WTC11 (cell line): ENCODE results near the gene HIC1. TPM values are rescaled to one million over a fixed set of nuclear protein-coding genes. Genes with fewer than 3 reads are reported as not detected.

ENCODE experiments used
- ATAC-seq: fragments of 200-7000 bp; cut with Tn5 transposase; 2 replicates; pipeline ENCODE4 v1.10.0; 2021; ENCODE audit warnings: mild to moderate bottlenecking, moderate library complexity
- CTCF ChIA-PET: fragments of 300-600 bp; sonication (Branson Sonifier 250); formaldehyde crosslinking; loops from one replicate; lab custom pipeline; 2021; ENCODE audit warnings: antibody characterized with exemption; lab: Charles Lee
- POLR2A ChIA-PET: fragments of 350-600 bp; sonication (Branson Sonifier 250); formaldehyde crosslinking; loops from one replicate; lab custom pipeline; 2021; ENCODE audit warnings: antibody characterized with exemption; lab: Charles Lee
- DNase-seq: peaks from one replicate; pipeline ENCODE4 v3.0.0; 2021; ENCODE audit warnings: low spot score
- H3K27ac Mint-ChIP-seq: 2 replicates; pipeline ENCODE4 v1.8.0; 2021; ENCODE audit warnings: mixed read lengths
- H3K27me3 Mint-ChIP-seq: 2 replicates; pipeline ENCODE4 v1.8.0; 2021; ENCODE audit warnings: low read depth, mild to moderate bottlenecking, moderate library complexity, mixed read lengths
- H3K36me3 Mint-ChIP-seq: 2 replicates; pipeline ENCODE4 v1.8.0; 2021; ENCODE audit warnings: mixed read lengths
- H3K4me1 Mint-ChIP-seq: 2 replicates; pipeline ENCODE4 v1.8.0; 2022; ENCODE audit warnings: mixed read lengths
- H3K4me3 Mint-ChIP-seq: 2 replicates; pipeline ENCODE4 v1.8.0; 2021; ENCODE audit warnings: mild to moderate bottlenecking, moderate library complexity, mixed read lengths
- H3K9me3 Mint-ChIP-seq: 2 replicates; pipeline ENCODE4 v1.8.0; 2021; ENCODE audit warnings: mixed read lengths
- ARID4B ChIP-seq: sonication (generic); formaldehyde crosslinking; IDR thresholded peaks from 2 replicates; pipeline ENCODE4 v1.8.0; 2023; ENCODE audit warnings: missing genetic modification reagents, mild to moderate bottlenecking, borderline replicate concordance
- ATF2 ChIP-seq: sonication (generic); formaldehyde crosslinking; IDR thresholded peaks from 2 replicates; pipeline ENCODE4 v1.8.1; 2022; ENCODE audit warnings: low read depth, missing genetic modification reagents, borderline replicate concordance
- ELF4 ChIP-seq: sonication (generic); formaldehyde crosslinking; IDR thresholded peaks from 2 replicates; pipeline ENCODE4 v1.8.1; 2022; ENCODE audit warnings: low read depth, mild to moderate bottlenecking, moderate library complexity, missing genetic modification reagents
- EMX1 ChIP-seq: fragments of 250-450 bp; sonication (Bioruptor Pico); IDR thresholded peaks from 2 replicates; pipeline ENCODE4 v1.8.0; 2021; ENCODE audit warnings: mild to moderate bottlenecking
- FOXP1 ChIP-seq: sonication (generic); formaldehyde crosslinking; IDR thresholded peaks from 2 replicates; pipeline ENCODE4 v1.8.0; 2022; ENCODE audit warnings: missing genetic modification reagents, mild to moderate bottlenecking, moderate library complexity, borderline replicate concordance
- HMGXB4 ChIP-seq: sonication (generic); formaldehyde crosslinking; IDR thresholded peaks from 2 replicates; pipeline ENCODE4 v1.8.1; 2023; ENCODE audit warnings: mild to moderate bottlenecking, moderate library complexity, missing genetic modification reagents
- NFATC4 ChIP-seq: fragments of 250-450 bp; sonication (Bioruptor Pico); IDR thresholded peaks from 2 replicates; pipeline ENCODE4 v1.9.0; 2021; ENCODE audit warnings: mild to moderate bottlenecking
- RORB ChIP-seq: fragments of 250-450 bp; sonication (Bioruptor Pico); IDR thresholded peaks from 2 replicates; pipeline ENCODE4 v1.9.0; 2021; ENCODE audit warnings: mild to moderate bottlenecking
- SP1 ChIP-seq: sonication (generic); formaldehyde crosslinking; conservative IDR thresholded peaks from 2 replicates; pipeline ENCODE4 v1.8.1; 2022; ENCODE audit warnings: missing genetic modification reagents
- ZBTB21 ChIP-seq: sonication (generic); formaldehyde crosslinking; IDR thresholded peaks from 2 replicates; pipeline ENCODE4 v1.8.1; 2023; ENCODE audit warnings: mild to moderate bottlenecking, missing genetic modification reagents, borderline replicate concordance
- ZNF138 ChIP-seq: sonication (generic); formaldehyde crosslinking; conservative IDR thresholded peaks from 2 replicates; pipeline ENCODE4 v1.8.1; 2022; ENCODE audit warnings: mild to moderate bottlenecking, moderate library complexity, missing genetic modification reagents
- ZNF416 ChIP-seq: fragments of 250-450 bp; sonication (Bioruptor Pico); IDR thresholded peaks from 2 replicates; pipeline ENCODE4 v1.9.0; 2021; ENCODE audit warnings: mild to moderate bottlenecking, inconsistent platforms
- ZNF423 ChIP-seq: fragments of 250-450 bp; sonication (Bioruptor Pico); IDR thresholded peaks from 2 replicates; pipeline ENCODE4 v2.1.2; 2022; ENCODE audit warnings: mild to moderate bottlenecking, moderate library complexity
- ZNF671 ChIP-seq: fragments of 250-450 bp; sonication (Bioruptor Pico); IDR thresholded peaks from 2 replicates; pipeline ENCODE4 v1.8.0; 2021; ENCODE audit warnings: mild to moderate bottlenecking
- total RNA-seq: library from RNA; stranded (reverse); gene quantifications from 3 replicates; pipeline ENCODE4 v1.2.3, GENCODE V29; 2021
- TF ChIP-seq, protein P1 (sequence below): fragments of 250-450 bp; sonication (Bioruptor Pico); IDR thresholded peaks from 2 replicates; pipeline ENCODE4 v1.9.0; 2021; ENCODE audit warnings: mild to moderate bottlenecking
- TF ChIP-seq, protein P2 (sequence below): fragments of 250-450 bp; sonication (Bioruptor Pico); IDR thresholded peaks from 2 replicates; pipeline ENCODE4 v2.1.2; 2022; ENCODE audit warnings: mild to moderate bottlenecking, moderate library complexity
- TF ChIP-seq, protein P3 (sequence below): fragments of 200-600 bp; IDR thresholded peaks from 2 replicates; pipeline ENCODE4 v1.8.0; 2022; ENCODE audit warnings: antibody characterized with exemption
- TF ChIP-seq, protein P4 (sequence below): sonication (generic); formaldehyde crosslinking; IDR thresholded peaks from 2 replicates; pipeline ENCODE4 v1.8.0; 2022; ENCODE audit warnings: mild to moderate bottlenecking, missing genetic modification reagents
- TF ChIP-seq, protein P5 (sequence below): fragments of 250-450 bp; sonication (Bioruptor Pico); IDR thresholded peaks from 2 replicates; pipeline ENCODE4 v1.9.0; 2021; ENCODE audit warnings: moderate library complexity, mild to moderate bottlenecking, inconsistent platforms, borderline replicate concordance

HIC1 gene
- total RNA-seq, 1 experiment from 2014 or later, result 0.37 TPM

DNA sequence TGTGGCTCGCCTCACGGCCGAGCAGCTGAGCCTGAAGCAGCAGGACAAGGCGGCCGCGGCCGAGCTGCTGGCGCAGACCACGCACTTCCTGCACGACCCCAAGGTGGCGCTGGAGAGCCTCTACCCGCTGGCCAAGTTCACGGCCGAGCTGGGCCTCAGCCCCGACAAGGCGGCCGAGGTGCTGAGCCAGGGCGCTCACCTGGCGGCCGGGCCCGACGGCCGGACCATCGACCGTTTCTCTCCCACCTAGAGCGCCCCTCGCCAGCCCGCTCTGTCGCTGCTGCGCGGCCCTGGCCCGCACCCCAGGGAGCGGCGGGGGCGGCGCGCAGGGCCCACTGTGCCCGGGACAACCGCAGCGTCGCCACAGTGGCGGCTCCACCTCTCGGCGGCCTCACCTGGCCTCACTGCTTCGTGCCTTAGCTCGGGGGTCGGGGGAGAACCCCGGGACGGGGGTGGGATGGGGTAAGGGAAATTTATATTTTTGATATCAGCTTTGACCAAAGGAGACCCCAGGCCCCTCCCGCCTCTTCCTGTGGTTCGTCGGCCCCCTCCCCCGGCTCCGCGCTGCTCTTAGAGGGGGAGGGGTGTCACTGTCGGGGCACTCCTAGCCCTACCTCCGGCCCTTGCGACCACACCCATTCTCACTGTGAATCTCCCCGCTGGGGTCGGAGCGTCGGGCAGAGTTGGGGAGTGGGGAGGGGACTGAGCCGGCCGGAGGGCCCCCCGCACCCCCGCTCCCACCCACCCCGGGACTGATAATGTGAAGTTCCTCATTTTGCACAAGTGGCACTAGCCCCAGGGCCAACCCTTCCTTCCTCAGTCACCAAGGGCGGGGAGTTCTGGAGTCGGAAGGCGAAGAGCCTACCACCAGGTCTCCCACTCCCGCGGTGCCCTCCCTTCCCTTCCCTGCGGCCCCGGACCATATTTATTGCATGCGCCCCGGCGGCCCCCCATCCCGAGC is 4.0 kb downstream of the HIC1 start:
- peaks cover 28% of the 10 kb centered on the region for H3K4me1 Mint-ChIP-seq
- DNase-seq, result peak; percentile 92
- ATAC-seq, result peak; percentile 36
- no peaks in the 10 kb centered on the region for H3K9me3 Mint-ChIP-seq
- ChIA-PET POLR2A (interaction anchor here (1.6 kb wide), 1 partner anchor 186 kb away, joined by 5 read pairs; no protein-coding TSS in a partner anchor), CTCF (interaction anchor here (0.5 to 6.2 kb wide), 63 partner anchors 9 to 1696 kb away, joined by 3 to 229 read pairs (median 4); partner anchors contain the start of genes RTN4RL1, SMG6 and SRR)
- peaks cover 1% of the 10 kb centered on the region for H3K36me3 Mint-ChIP-seq
- peak overlapping the region; percentile 61 for H3K4me3 Mint-ChIP-seq
- H3K27ac Mint-ChIP-seq, result no peak overlapping the region
- peaks cover 59% of the 10 kb centered on the region for H3K27me3 Mint-ChIP-seq
- TF ChIP-seq FOXP1 (CRISPR knock-in tag), result peak; percentile 65; the same call in 1 of the 2 replicates
- TF ChIP-seq RORB (CRISPR knock-in tag), result no peak
- TF ChIP-seq ZNF671, result peak; percentile 67; the same call in 1 of the 2 replicates
- TF ChIP-seq ZBTB21 (CRISPR knock-in tag), result 0 out of 2 replicates have a peak, but pooled peaks have one; percentile 14
- TF ChIP-seq ZNF138, result 0 out of 2 replicates have a peak, but pooled peaks have one; percentile 4
- TF ChIP-seq, protein P1, sequence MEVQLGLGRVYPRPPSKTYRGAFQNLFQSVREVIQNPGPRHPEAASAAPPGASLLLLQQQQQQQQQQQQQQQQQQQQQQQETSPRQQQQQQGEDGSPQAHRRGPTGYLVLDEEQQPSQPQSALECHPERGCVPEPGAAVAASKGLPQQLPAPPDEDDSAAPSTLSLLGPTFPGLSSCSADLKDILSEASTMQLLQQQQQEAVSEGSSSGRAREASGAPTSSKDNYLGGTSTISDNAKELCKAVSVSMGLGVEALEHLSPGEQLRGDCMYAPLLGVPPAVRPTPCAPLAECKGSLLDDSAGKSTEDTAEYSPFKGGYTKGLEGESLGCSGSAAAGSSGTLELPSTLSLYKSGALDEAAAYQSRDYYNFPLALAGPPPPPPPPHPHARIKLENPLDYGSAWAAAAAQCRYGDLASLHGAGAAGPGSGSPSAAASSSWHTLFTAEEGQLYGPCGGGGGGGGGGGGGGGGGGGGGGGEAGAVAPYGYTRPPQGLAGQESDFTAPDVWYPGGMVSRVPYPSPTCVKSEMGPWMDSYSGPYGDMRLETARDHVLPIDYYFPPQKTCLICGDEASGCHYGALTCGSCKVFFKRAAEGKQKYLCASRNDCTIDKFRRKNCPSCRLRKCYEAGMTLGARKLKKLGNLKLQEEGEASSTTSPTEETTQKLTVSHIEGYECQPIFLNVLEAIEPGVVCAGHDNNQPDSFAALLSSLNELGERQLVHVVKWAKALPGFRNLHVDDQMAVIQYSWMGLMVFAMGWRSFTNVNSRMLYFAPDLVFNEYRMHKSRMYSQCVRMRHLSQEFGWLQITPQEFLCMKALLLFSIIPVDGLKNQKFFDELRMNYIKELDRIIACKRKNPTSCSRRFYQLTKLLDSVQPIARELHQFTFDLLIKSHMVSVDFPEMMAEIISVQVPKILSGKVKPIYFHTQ (CRISPR knock-in tag), result no peak
- TF ChIP-seq HMGXB4, result peak; percentile 40; the same call in 1 of the 2 replicates
- no peak for TF ChIP-seq ATF2 (CRISPR knock-in tag)
- 0 out of 2 replicates have a peak, but pooled peaks have one; percentile 16 for TF ChIP-seq ARID4B (CRISPR knock-in tag)
- TF ChIP-seq, protein P2, sequence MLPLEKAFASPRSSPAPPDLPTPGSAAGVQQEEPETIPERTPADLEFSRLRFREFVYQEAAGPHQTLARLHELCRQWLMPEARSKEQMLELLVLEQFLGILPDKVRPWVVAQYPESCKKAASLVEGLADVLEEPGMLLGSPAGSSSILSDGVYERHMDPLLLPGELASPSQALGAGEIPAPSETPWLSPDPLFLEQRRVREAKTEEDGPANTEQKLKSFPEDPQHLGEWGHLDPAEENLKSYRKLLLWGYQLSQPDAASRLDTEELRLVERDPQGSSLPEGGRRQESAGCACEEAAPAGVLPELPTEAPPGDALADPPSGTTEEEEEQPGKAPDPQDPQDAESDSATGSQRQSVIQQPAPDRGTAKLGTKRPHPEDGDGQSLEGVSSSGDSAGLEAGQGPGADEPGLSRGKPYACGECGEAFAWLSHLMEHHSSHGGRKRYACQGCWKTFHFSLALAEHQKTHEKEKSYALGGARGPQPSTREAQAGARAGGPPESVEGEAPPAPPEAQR (CRISPR knock-in tag), result peak; percentile 65; the same call in 1 of the 2 replicates
- TF ChIP-seq, protein P3, sequence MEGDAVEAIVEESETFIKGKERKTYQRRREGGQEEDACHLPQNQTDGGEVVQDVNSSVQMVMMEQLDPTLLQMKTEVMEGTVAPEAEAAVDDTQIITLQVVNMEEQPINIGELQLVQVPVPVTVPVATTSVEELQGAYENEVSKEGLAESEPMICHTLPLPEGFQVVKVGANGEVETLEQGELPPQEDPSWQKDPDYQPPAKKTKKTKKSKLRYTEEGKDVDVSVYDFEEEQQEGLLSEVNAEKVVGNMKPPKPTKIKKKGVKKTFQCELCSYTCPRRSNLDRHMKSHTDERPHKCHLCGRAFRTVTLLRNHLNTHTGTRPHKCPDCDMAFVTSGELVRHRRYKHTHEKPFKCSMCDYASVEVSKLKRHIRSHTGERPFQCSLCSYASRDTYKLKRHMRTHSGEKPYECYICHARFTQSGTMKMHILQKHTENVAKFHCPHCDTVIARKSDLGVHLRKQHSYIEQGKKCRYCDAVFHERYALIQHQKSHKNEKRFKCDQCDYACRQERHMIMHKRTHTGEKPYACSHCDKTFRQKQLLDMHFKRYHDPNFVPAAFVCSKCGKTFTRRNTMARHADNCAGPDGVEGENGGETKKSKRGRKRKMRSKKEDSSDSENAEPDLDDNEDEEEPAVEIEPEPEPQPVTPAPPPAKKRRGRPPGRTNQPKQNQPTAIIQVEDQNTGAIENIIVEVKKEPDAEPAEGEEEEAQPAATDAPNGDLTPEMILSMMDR, result peak; percentile 81
- 0 out of 2 replicates have a peak, but pooled peaks have one; percentile 34 for TF ChIP-seq SP1 (CRISPR knock-in tag)
- TF ChIP-seq ZNF423 (CRISPR knock-in tag), result peak; percentile 40; the same call in 1 of the 2 replicates
- 0 out of 2 replicates have a peak, but pooled peaks have one; percentile 7 for TF ChIP-seq NFATC4
- TF ChIP-seq, protein P4, sequence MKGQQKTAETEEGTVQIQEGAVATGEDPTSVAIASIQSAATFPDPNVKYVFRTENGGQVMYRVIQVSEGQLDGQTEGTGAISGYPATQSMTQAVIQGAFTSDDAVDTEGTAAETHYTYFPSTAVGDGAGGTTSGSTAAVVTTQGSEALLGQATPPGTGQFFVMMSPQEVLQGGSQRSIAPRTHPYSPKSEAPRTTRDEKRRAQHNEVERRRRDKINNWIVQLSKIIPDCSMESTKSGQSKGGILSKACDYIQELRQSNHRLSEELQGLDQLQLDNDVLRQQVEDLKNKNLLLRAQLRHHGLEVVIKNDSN (CRISPR knock-in tag), result no peak
- TF ChIP-seq ZNF416 (CRISPR knock-in tag), result peak; percentile 72; the same call in 1 of the 2 replicates
- no peak for TF ChIP-seq ELF4 (CRISPR knock-in tag)
- TF ChIP-seq, protein P5, sequence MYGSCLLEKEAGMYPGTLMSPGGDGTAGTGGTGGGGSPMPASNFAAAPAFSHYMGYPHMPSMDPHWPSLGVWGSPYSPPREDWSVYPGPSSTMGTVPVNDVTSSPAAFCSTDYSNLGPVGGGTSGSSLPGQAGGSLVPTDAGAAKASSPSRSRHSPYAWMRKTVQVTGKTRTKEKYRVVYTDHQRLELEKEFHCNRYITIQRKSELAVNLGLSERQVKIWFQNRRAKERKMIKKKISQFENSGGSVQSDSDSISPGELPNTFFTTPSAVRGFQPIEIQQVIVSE, result no peak
- TF ChIP-seq EMX1 (CRISPR knock-in tag), result peak; percentile 70; the same call in 1 of the 2 replicates
